Stomach (tissue), 4 donors: ENCODE data around the gene ZNF653.

ENCODE experiments used
- CTCF ChIP-seq, 7 experiments: fragments of 450-650 bp in 4 of 7; fragments of 200-600 bp in 3 of 7; sonication (generic) in 3 of 7; IDR thresholded peaks; one replicate each; pipeline ENCODE4 v1.5.1; 2016 to 2019; ENCODE audit warnings: antibody characterized with exemption in 7 of 7, control low read depth in 2 of 7, mild to moderate bottlenecking in 1 of 7
- EP300 ChIP-seq: sonication (generic); formaldehyde crosslinking; IDR thresholded peaks from one replicate; pipeline ENCODE4 v1.6.1; 2017; ENCODE audit warnings: antibody characterized with exemption
- POLR2A ChIP-seq, 4 donors: fragments of 450-650 bp; IDR thresholded peaks; one replicate each; pipeline ENCODE4 v1.6.1; 2016; ENCODE audit warnings: antibody characterized with exemption in 4 of 4, control low read depth in 2 of 4, mild to moderate bottlenecking in 1 of 4, moderate library complexity in 1 of 4
- POLR2AphosphoS5 ChIP-seq, 3 donors: sonication (generic); formaldehyde crosslinking; IDR thresholded peaks; one replicate each; pipeline ENCODE4 v1.6.1; 2016; ENCODE audit warnings: antibody characterized with exemption in 3 of 3

- TF ChIP-seq CTCF (IDR thresholded peaks at IDR 0.05) (no peak), POLR2AphosphoS5 (IDR thresholded peaks at IDR 0.05) (no peak), POLR2A (IDR thresholded peaks at IDR 0.05) (no peak), EP300 (no peak)
Observed at GRCh38 chr19:11495885-11496284, 9.8 kb downstream of the ZNF653 start.
